Kidney (tissue), 22 donors: ENCODE data around the gene ZDHHC14. TPM values are rescaled to one million over a fixed set of nuclear protein-coding genes. Genes with fewer than 3 reads are reported as not detected.

ENCODE experiments used
- DNase-seq, 5 donors: peaks; one replicate each; pipeline ENCODE4 v3.0.0-alpha.2; 2013 to 2020
- FAIRE-seq: peaks from 2 replicates; lab custom pipeline; 2012; peaks lifted over from hg19 to GRCh38; lab: Jason Lieb, UNC
- H3K27ac ChIP-seq, 2 donors: one replicate each; pipeline ENCODE4 v1.7.0; 2013; ENCODE audit warnings: low read depth in 2 of 2, low read length in 2 of 2, inconsistent platforms in 1 of 2
- H3K27me3 ChIP-seq: one replicate; pipeline ENCODE4 v1.7.1; 2013; ENCODE audit warnings: low read length, inconsistent platforms; ENCODE audit not compliant: control insufficient read depth, insufficient read depth
- H3K36me3 ChIP-seq, 3 donors: one replicate each; pipeline versions ENCODE4 v1.7.0 to v1.7.1; 2013; ENCODE audit warnings: low read length in 3 of 3, control low read depth in 1 of 3, inconsistent platforms in 1 of 3; ENCODE audit not compliant: insufficient read depth in 3 of 3, control insufficient read depth in 2 of 3
- H3K4me1 ChIP-seq, 3 donors: one replicate each; pipeline versions ENCODE4 v1.7.0 to v1.7.1; 2013; ENCODE audit warnings: low read length in 3 of 3, inconsistent platforms in 1 of 3, low read depth in 1 of 3; ENCODE audit not compliant: control insufficient read depth in 2 of 3, insufficient read depth in 2 of 3
- H3K4me3 ChIP-seq, 3 donors: one replicate each; pipeline versions ENCODE4 v1.7.0 to v1.8.1; 2013; ENCODE audit warnings: low read length in 3 of 3, control low read depth in 1 of 3, inconsistent platforms in 1 of 3
- H3K9ac ChIP-seq, 3 donors: one replicate each; pipeline versions ENCODE4 v1.7.0 to v1.7.1; 2013; ENCODE audit warnings: low read length in 3 of 3, control low read depth in 1 of 3, inconsistent platforms in 1 of 3
- H3K9me3 ChIP-seq, 3 donors: one replicate each; pipeline versions ENCODE4 v1.7.0 to v1.7.1; 2013; ENCODE audit warnings: low read length in 3 of 3, control low read depth in 1 of 3, inconsistent platforms in 1 of 3; ENCODE audit not compliant: control insufficient read depth in 2 of 3, insufficient read depth in 1 of 3
- intact Hi-C: fragments of 100-400 bp; cut with DNase I; formaldehyde crosslinking; loops from one replicate; pipeline ENCODE4 v1.11.1; 2022
- long read RNA-seq, 10 donors: library from polyadenylated mRNA in 1 of 10; unstranded in 1 of 10; transcript quantifications; one replicate each; pipeline ENCODE4 v2.0.0 and lab custom pipeline, GENCODE V29; 2021 to 2026
- polyA plus RNA-seq: library from polyadenylated mRNA; stranded (reverse); fragments of 350-450 nt; fragmentation: Illumina TruSeq; extraction: RNeasy Lipid Tissue Mini Kit (QIAGEN cat#74804); gene quantifications from one replicate; pipeline ENCODE4 v1.2.3, GENCODE V29; 2014; ENCODE audit warnings: low read depth, low replicate concordance; ENCODE audit not compliant: insufficient read depth
- total RNA-seq: library from RNA; stranded (reverse); fragmentation: NEBNext Ultra II Directional; extraction: Animal tissue kit (Norgen Biotek cat#: 25700); gene quantifications from one replicate; pipeline ENCODE4 v1.2.1, GENCODE V29; 2021
- TF ChIP-seq, protein P1 (sequence below): IDR thresholded peaks from 3 replicates; pipeline ENCODE4 v1.5.1; 2012; ENCODE audit warnings: mild to moderate bottlenecking, moderate library complexity, borderline replicate concordance; ENCODE audit not compliant: insufficient read depth; ENCODE audit errors: extremely low read depth
- donor health status: control.
- donor health status: control.
- donor health status: control.
- donor health status: control.
- donor health status: control.
- donor health status: DM: yes; HTN: yes; CAD: no.
- donor health status: Normal renal cell carcinoma (clear cell type).

The ZDHHC14 gene
- total RNA-seq = 26.7 TPM
- 13.5 TPM for polyA plus RNA-seq
- long read RNA-seq, donor 1, full-length matches to known transcripts = 2 of 2 reads
- long read RNA-seq, donor 1, partial matches to known transcripts = 0 of 2 reads
- long read RNA-seq, donor 1, other reads (novel, unspliced or antisense) = 0 of 2 reads
- long read RNA-seq, donor 2, full-length matches to known transcripts = 2 of 2 reads
- long read RNA-seq, donor 2, partial matches to known transcripts = 0 of 2 reads
- long read RNA-seq, donor 2, other reads (novel, unspliced or antisense) = 0 of 2 reads
- long read RNA-seq, donor 3, full-length matches to known transcripts = 4 of 4 reads
- long read RNA-seq, donor 3, partial matches to known transcripts = 0 of 4 reads
- long read RNA-seq, donor 3, other reads (novel, unspliced or antisense) = 0 of 4 reads
- long read RNA-seq, donor 4, full-length matches to known transcripts = 1 of 1 reads
- long read RNA-seq, donor 4, partial matches to known transcripts = 0 of 1 reads
- long read RNA-seq, donor 4, other reads (novel, unspliced or antisense) = 0 of 1 reads
- long read RNA-seq, donor 5 = 0 reads
- long read RNA-seq, donor 6 = 0 reads
- long read RNA-seq, donor 7, full-length matches to known transcripts = 18 of 48 reads
- long read RNA-seq, donor 7, partial matches to known transcripts = 20 of 48 reads
- long read RNA-seq, donor 7, other reads (novel, unspliced or antisense) = 10 of 48 reads
- long read RNA-seq, donor 8, full-length matches to known transcripts = 3 of 3 reads
- long read RNA-seq, donor 8, partial matches to known transcripts = 0 of 3 reads
- long read RNA-seq, donor 8, other reads (novel, unspliced or antisense) = 0 of 3 reads
- long read RNA-seq, donor 9, partial matches to known transcripts = 0 of 2 reads
- long read RNA-seq, donor 9, other reads (novel, unspliced or antisense) = 0 of 2 reads
- long read RNA-seq, donor 10, full-length matches to known transcripts = 2 of 2 reads
- long read RNA-seq, donor 10, partial matches to known transcripts = 0 of 2 reads
- long read RNA-seq, donor 10, other reads (novel, unspliced or antisense) = 0 of 2 reads

DNA sequence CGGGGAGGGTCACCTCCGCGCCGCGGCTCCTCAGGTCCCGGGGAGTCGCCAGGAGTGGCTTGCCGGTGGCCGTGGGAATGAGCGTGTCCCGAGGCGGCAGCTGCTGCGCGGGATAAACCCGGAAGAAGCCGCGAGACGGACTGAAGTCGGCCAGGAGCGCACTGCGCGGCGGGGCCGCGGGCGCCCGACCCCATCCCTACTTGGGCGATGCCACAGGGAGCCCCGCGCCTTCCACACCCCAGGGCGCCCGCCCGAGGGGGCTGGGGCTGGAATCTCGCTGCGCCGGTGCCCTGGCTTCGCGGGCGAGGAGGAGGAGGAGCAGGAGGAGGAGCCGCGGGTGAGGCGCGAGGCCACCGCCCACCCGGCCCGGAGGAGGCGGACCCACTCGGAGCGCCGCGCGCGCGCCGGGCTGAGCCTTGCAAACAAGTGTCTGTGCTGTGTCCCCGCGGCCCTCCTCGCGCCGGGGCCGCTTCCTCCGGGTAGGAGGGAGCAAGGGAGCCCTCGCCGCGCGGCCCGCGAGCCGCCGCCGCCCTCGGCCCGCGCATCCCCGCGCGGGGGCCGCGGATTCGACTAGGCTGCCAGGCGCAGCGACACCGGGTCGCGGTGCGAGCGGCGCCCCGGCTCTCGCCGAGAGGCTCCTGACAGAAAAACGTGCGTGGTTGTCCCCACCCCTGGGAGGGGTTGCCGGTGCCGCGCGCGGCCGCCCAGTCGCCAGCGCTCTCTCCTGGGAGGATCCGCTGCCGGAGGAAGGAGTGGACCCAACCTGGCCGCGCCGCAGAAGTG is at the start of gene ZDHHC14:
Gene ZDHHC14, plus strand, starts transcription at position 412 of the 783 bp plus-strand sequence.
- peak within 1 kb of the TSS; percentile 37 to 87 (median 62) for H3K9ac ChIP-seq
- H3K4me3 ChIP-seq = peak within 1 kb of the TSS; percentile 64 to 86 (median 78)
- peaks cover 0 to 12% (median 3%) of the 10 kb centered on the region in 3 donors for H3K4me1 ChIP-seq
- intact Hi-C loops = no loop called here
- FAIRE-seq (no peak), DNase-seq (peak; percentile 88 to 98 (median 93))
- TF ChIP-seq, protein P1, sequence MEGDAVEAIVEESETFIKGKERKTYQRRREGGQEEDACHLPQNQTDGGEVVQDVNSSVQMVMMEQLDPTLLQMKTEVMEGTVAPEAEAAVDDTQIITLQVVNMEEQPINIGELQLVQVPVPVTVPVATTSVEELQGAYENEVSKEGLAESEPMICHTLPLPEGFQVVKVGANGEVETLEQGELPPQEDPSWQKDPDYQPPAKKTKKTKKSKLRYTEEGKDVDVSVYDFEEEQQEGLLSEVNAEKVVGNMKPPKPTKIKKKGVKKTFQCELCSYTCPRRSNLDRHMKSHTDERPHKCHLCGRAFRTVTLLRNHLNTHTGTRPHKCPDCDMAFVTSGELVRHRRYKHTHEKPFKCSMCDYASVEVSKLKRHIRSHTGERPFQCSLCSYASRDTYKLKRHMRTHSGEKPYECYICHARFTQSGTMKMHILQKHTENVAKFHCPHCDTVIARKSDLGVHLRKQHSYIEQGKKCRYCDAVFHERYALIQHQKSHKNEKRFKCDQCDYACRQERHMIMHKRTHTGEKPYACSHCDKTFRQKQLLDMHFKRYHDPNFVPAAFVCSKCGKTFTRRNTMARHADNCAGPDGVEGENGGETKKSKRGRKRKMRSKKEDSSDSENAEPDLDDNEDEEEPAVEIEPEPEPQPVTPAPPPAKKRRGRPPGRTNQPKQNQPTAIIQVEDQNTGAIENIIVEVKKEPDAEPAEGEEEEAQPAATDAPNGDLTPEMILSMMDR = no peak
- H3K9me3 ChIP-seq = no peaks in the 10 kb centered on the region
- H3K27me3 ChIP-seq = no peaks in the 10 kb centered on the region
- no peaks in the 10 kb centered on the region for H3K36me3 ChIP-seq
- H3K27ac ChIP-seq = peak within 1 kb of the TSS; percentile 85 to 91

DNA sequence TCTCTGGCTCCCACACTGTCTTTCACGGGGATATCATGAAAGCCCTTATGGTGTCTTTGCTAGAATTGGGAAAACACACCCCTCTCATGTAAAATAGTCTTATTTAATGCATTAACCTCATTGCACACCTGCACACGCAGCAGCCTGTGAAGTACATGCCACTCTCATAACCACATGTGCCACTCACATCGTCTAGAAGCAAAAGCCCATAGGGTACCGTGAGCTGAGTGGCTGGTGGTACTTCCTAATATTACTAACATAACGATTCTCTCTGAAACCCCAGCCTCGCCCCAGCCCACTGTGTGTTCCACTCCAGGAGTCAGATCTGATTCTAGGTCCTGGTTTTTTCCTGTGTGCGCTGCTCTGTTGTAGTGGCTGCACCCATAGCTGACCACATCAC is 48.2 kb upstream of the ZDHHC14 start:
- no peak overlapping the region for H3K4me3 ChIP-seq
- no peaks in the 10 kb centered on the region for H3K4me1 ChIP-seq
- intact Hi-C loops = no loop called here
- FAIRE-seq (no peak), DNase-seq (no peak)
- TF ChIP-seq, protein P1 = no peak
- no peak overlapping the region for H3K9ac ChIP-seq
- H3K36me3 ChIP-seq = no peaks in the 10 kb centered on the region
- no peaks in the 10 kb centered on the region for H3K27me3 ChIP-seq
- H3K27ac ChIP-seq = no peak overlapping the region
- no peaks in the 10 kb centered on the region for H3K9me3 ChIP-seq

DNA sequence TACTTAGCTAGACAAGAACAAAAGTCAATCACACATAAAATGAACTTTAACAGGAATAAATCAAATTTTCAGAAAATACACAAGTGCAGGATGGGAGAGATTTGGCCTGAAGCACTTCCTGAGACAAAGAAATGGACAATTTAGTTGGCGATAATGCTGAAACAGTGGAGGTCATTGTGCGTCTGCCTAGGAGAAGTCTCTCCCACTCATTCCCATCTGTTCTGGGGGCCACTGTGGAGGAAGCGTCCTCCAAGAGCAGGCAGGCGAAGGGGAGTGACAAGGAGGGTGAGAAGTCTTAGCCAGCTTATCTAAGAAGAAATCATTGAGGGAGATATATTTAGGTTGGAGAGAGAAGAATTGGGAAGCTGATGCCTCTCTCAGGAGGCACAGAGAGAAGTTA is 47.5 kb upstream of the ZDHHC14 start:
- intact Hi-C loops = no loop called here
- FAIRE-seq = no peak

More for the DNA sequence above, 47.5 kb upstream of the ZDHHC14 start:
- Histone ChIP-seq H3K4me1 (no peaks in the 10 kb centered on the region), H3K36me3 (no peaks in the 10 kb centered on the region), H3K27ac (no peak overlapping the region), H3K9ac (no peak overlapping the region), H3K4me3 (no peak overlapping the region), H3K9me3 (no peaks in the 10 kb centered on the region), H3K27me3 (no peaks in the 10 kb centered on the region)
- TF ChIP-seq, protein P1 = no peak
- no peak for DNase-seq
